KMS-11 (cell line): ENCODE measurements around the gene SELPLG.

Experiments used
- H2AFZ ChIP-seq: fragments of 200-600 bp; sonication (generic); 2 replicates; pipeline ENCODE4 v1.6.1; 2016; ENCODE audit warnings: antibody characterized with exemption, mixed run types, low read depth
- H3K27ac ChIP-seq: fragments of 200-600 bp; sonication (generic); 2 replicates; pipeline ENCODE4 v1.6.1; 2016; ENCODE audit warnings: mild to moderate bottlenecking, mixed run types
- H3K27me3 ChIP-seq: fragments of 200-600 bp; sonication (generic); 2 replicates; pipeline ENCODE4 v1.6.1; 2017; ENCODE audit warnings: mild to moderate bottlenecking, low read depth, mixed run types, moderate library complexity; ENCODE audit not compliant: insufficient read depth
- H3K36me3 ChIP-seq: fragments of 200-600 bp; sonication (generic); 2 replicates; pipeline ENCODE4 v1.6.1; 2017; ENCODE audit warnings: mild to moderate bottlenecking, mixed run types; ENCODE audit not compliant: insufficient read depth
- H3K4me1 ChIP-seq: fragments of 200-600 bp; sonication (generic); 2 replicates; pipeline ENCODE4 v1.6.1; 2016; ENCODE audit warnings: mild to moderate bottlenecking, low read depth, mixed run types; ENCODE audit not compliant: poor library complexity, severe bottlenecking
- H3K4me2 ChIP-seq: fragments of 200-600 bp; sonication (generic); 2 replicates; pipeline ENCODE4 v1.7.0; 2016; ENCODE audit warnings: mild to moderate bottlenecking, mixed run types
- H3K4me3 ChIP-seq: fragments of 200-600 bp; sonication (generic); IDR thresholded peaks from 2 replicates; pipeline ENCODE4 v1.6.1; 2017; ENCODE audit warnings: low read depth, low read length, mixed read lengths; ENCODE audit not compliant: insufficient read depth
- H3K79me2 ChIP-seq: fragments of 200-600 bp; sonication (generic); 2 replicates; pipeline ENCODE4 v1.6.1; 2016; ENCODE audit warnings: low read depth, mixed run types; ENCODE audit not compliant: insufficient read depth
- H3K9ac ChIP-seq: fragments of 200-600 bp; sonication (generic); 2 replicates; pipeline ENCODE4 v1.6.1; 2016; ENCODE audit warnings: mild to moderate bottlenecking, mixed run types
- H4K20me1 ChIP-seq: fragments of 200-600 bp; sonication (generic); 2 replicates; pipeline ENCODE4 v1.6.1; 2016; ENCODE audit warnings: mild to moderate bottlenecking, mixed run types; ENCODE audit not compliant: insufficient read depth
- TF ChIP-seq, protein P1 (sequence below): fragments of 200-600 bp; sonication (generic); conservative IDR thresholded peaks from 2 replicates; pipeline ENCODE4 v1.6.1; 2017; ENCODE audit warnings: low read depth, mild to moderate bottlenecking, antibody characterized with exemption, low read length, moderate library complexity, mixed read lengths

The SELPLG gene

DNA sequence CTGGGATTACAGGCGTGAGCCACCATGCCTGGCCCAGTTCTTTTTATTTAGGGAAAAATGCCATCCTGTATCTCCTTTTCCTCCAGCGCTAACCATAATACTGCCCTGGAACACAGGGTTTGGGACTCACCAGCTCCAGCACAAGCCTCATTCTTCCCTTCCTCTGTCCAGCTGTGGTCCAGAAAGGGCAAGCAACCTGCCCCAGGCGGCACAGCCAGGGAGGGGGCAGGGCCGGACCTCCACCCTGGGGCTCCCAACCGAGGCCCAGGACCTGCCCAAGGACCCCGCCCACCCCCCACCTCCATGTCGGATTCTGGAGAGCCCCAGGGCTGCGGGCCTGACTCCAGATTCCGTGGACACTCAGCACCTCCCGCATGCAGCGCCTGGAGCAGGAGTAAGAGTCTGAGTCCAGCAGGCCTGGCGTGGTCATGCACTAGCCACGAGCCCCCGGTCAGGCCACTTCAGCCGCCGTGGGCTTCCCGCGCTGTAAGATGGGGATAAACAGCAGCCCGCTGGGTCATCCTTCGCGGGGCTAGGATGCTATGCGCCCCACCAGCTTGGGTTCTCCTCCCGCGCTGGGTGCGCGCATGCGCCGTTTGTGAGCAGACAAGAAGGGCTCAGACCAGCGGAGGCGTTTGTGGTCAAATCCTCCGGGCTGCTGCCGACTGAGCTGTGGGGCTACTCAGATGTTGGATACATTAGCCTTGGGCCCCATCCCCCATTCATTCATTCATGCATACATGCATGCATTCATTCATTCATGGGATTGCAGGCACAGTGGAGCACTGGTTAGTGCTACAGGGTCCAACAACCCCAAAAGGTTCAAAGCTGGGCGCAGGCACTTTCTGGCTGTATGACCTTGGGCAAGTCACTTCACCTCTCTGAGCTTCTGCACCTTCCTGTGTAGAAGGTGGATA, 52.1 kb downstream of the SELPLG start:
- Histone ChIP-seq H3K9ac (no peak overlapping the region), H2AFZ (no peak overlapping the region), H3K4me2 (no peak overlapping the region), H3K27ac (no peak overlapping the region), H3K4me3 (no peak overlapping the region), H3K36me3 (no peaks in the 10 kb centered on the region), H3K79me2 (no peaks in the 10 kb centered on the region), H3K27me3 (no peaks in the 10 kb centered on the region), H3K4me1 (peaks cover 23% of the 10 kb centered on the region), H4K20me1 (no peaks in the 10 kb centered on the region)
- TF ChIP-seq, protein P1, sequence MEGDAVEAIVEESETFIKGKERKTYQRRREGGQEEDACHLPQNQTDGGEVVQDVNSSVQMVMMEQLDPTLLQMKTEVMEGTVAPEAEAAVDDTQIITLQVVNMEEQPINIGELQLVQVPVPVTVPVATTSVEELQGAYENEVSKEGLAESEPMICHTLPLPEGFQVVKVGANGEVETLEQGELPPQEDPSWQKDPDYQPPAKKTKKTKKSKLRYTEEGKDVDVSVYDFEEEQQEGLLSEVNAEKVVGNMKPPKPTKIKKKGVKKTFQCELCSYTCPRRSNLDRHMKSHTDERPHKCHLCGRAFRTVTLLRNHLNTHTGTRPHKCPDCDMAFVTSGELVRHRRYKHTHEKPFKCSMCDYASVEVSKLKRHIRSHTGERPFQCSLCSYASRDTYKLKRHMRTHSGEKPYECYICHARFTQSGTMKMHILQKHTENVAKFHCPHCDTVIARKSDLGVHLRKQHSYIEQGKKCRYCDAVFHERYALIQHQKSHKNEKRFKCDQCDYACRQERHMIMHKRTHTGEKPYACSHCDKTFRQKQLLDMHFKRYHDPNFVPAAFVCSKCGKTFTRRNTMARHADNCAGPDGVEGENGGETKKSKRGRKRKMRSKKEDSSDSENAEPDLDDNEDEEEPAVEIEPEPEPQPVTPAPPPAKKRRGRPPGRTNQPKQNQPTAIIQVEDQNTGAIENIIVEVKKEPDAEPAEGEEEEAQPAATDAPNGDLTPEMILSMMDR = no peak

- Histone ChIP-seq H2AFZ (no peak overlapping the region), H3K4me2 (no peak overlapping the region), H3K27ac (no peak overlapping the region), H3K36me3 (no peaks in the 10 kb centered on the region), H3K79me2 (no peaks in the 10 kb centered on the region), H3K27me3 (no peaks in the 10 kb centered on the region), H3K4me1 (peaks cover 29% of the 10 kb centered on the region), H3K9ac (no peak overlapping the region), H3K4me3 (no peak overlapping the region), H4K20me1 (no peaks in the 10 kb centered on the region)
- TF ChIP-seq, protein P1 = no peak
Observed at GRCh38 chr12:108580531-108580930, 53.2 kb downstream of the SELPLG start.

DNA sequence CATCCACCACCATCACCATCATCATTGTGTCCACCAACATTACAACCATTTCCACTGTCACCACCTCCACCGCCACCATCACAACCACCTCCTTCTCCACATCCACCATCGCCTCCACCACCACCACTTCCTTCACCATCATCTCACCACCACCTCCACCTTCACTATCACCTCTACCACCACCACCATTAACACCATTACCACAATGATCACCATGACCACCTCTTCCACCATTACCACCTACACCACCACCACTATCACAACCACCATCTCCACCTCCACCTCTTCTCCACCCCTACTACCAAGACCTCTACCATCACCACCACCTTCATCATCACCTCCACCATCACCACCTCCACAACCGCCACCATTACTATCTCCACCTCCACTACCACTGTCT, 54.9 kb downstream of the SELPLG start:
- Histone ChIP-seq H3K4me1 (peaks cover 43% of the 10 kb centered on the region), H4K20me1 (no peaks in the 10 kb centered on the region), H3K4me3 (no peak overlapping the region), H3K27ac (no peak overlapping the region), H3K36me3 (no peaks in the 10 kb centered on the region), H3K4me2 (no peak overlapping the region), H3K9ac (no peak overlapping the region), H3K79me2 (no peaks in the 10 kb centered on the region), H3K27me3 (no peaks in the 10 kb centered on the region), H2AFZ (no peak overlapping the region)
- TF ChIP-seq, protein P1 = no peak

- no peak overlapping the region for H3K27ac ChIP-seq
- H4K20me1 ChIP-seq = no peaks in the 10 kb centered on the region
- TF ChIP-seq, protein P1 = no peak
- no peaks in the 10 kb centered on the region for H3K79me2 ChIP-seq
- no peak overlapping the region for H3K9ac ChIP-seq
- H3K4me2 ChIP-seq = no peak overlapping the region
- peaks cover 45% of the 10 kb centered on the region for H3K4me1 ChIP-seq
- no peak overlapping the region for H2AFZ ChIP-seq
- H3K27me3 ChIP-seq = no peaks in the 10 kb centered on the region
- H3K4me3 ChIP-seq = no peak overlapping the region
- H3K36me3 ChIP-seq = no peaks in the 10 kb centered on the region
Observed at GRCh38 chr12:108578264-108578663, 55.4 kb downstream of the SELPLG start.
